ENCODE data around the gene ITPR1.

DNA sequence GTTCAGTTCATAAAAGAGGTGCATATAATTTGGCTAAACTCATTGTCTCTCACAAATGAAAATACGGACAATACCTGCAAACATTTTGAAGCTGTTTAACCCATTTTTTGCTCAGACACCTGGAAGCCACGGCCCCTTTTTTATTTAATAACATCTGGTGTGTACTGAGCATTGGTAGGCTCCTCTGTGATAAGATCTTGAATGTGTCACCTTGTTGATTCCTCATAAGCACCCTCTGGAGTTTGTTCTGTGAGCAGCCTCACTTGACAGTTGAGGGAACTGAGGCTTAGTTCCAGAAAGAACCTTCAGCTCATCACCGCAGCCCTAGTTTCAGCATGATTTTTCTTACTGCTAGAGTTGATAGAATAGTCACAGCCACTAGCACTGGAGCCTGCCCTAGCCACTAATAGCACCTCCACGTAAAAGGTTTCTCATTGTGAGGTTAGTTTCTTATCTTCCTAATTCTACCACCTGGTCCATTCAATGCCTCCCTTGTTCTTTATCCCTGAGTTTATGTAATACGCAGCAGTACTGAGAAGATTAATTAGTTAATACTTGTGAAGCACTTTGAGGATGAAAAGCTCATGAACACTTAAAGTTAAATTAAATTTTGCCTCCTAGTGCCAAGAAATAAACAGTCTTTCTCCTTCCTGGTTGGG, 71.9 kb downstream of the ITPR1 start:
- TF ChIP-seq CTCF (IDR thresholded peaks at IDR 0.05; ENCODE audit: low read length) (no peak), EZH2 (IDR thresholded peaks at IDR 0.05; ENCODE audit: borderline replicate concordance, low read length) (no peak)
